Kidney (tissue), 14 donors: Measurements from ENCODE around the gene RILPL1. TPM values are rescaled to one million over a fixed set of nuclear protein-coding genes. Genes with fewer than 3 reads are reported as not detected.
A peak's percentile ranks its signal among the peaks of the same experiment; 100 is the strongest.
"Not testable (repeated sequence)": the region's sequence is repeated elsewhere in the genome, so short reads cannot be mapped to it uniquely, and the experiment has no call there.

ENCODE experiments used
- DNase-seq, 5 donors: peaks; one replicate each; pipeline ENCODE4 v3.0.0-alpha.2; 2013 to 2020
- FAIRE-seq: peaks from 2 replicates; lab custom pipeline; 2012; peaks lifted over from hg19 to GRCh38; lab: Jason Lieb, UNC
- H3K27ac ChIP-seq, 2 donors: one replicate each; pipeline ENCODE4 v1.7.0; 2013; ENCODE audit warnings: low read depth in 2 of 2, low read length in 2 of 2, inconsistent platforms in 1 of 2
- H3K27me3 ChIP-seq: one replicate; pipeline ENCODE4 v1.7.1; 2013; ENCODE audit warnings: low read length, inconsistent platforms; ENCODE audit not compliant: control insufficient read depth, insufficient read depth
- H3K36me3 ChIP-seq, 3 donors: one replicate each; pipeline versions ENCODE4 v1.7.0 to v1.7.1; 2013; ENCODE audit warnings: low read length in 3 of 3, control low read depth in 1 of 3, inconsistent platforms in 1 of 3; ENCODE audit not compliant: insufficient read depth in 3 of 3, control insufficient read depth in 2 of 3
- H3K4me1 ChIP-seq, 3 donors: one replicate each; pipeline versions ENCODE4 v1.7.0 to v1.7.1; 2013; ENCODE audit warnings: low read length in 3 of 3, inconsistent platforms in 1 of 3, low read depth in 1 of 3; ENCODE audit not compliant: control insufficient read depth in 2 of 3, insufficient read depth in 2 of 3
- H3K4me3 ChIP-seq, 3 donors: one replicate each; pipeline versions ENCODE4 v1.7.0 to v1.8.1; 2013; ENCODE audit warnings: low read length in 3 of 3, control low read depth in 1 of 3, inconsistent platforms in 1 of 3
- H3K9ac ChIP-seq, 3 donors: one replicate each; pipeline versions ENCODE4 v1.7.0 to v1.7.1; 2013; ENCODE audit warnings: low read length in 3 of 3, control low read depth in 1 of 3, inconsistent platforms in 1 of 3
- H3K9me3 ChIP-seq, 3 donors: one replicate each; pipeline versions ENCODE4 v1.7.0 to v1.7.1; 2013; ENCODE audit warnings: low read length in 3 of 3, control low read depth in 1 of 3, inconsistent platforms in 1 of 3; ENCODE audit not compliant: control insufficient read depth in 2 of 3, insufficient read depth in 1 of 3
- CTCF ChIP-seq: IDR thresholded peaks from 3 replicates; pipeline ENCODE4 v1.5.1; 2012; ENCODE audit warnings: mild to moderate bottlenecking, moderate library complexity, borderline replicate concordance; ENCODE audit not compliant: insufficient read depth; ENCODE audit errors: extremely low read depth
- intact Hi-C: fragments of 100-400 bp; cut with DNase I; formaldehyde crosslinking; loops from one replicate; pipeline ENCODE4 v1.11.1; 2022
- polyA plus RNA-seq: library from polyadenylated mRNA; stranded (reverse); fragments of 350-450 nt; fragmentation: Illumina TruSeq; extraction: RNeasy Lipid Tissue Mini Kit (QIAGEN cat#74804); gene quantifications from one replicate; pipeline ENCODE4 v1.2.3, GENCODE V29; 2014; ENCODE audit warnings: low read depth, low replicate concordance; ENCODE audit not compliant: insufficient read depth
- total RNA-seq: library from RNA; stranded (reverse); fragmentation: NEBNext Ultra II Directional; extraction: Animal tissue kit (Norgen Biotek cat#: 25700); gene quantifications from one replicate; pipeline ENCODE4 v1.2.1, GENCODE V29; 2021
- donor health status: control.
- donor health status: control.
- donor health status: control.
- donor health status: control.
- donor health status: control.
- donor health status: DM: yes; HTN: yes; CAD: no.
- donor health status: Normal renal cell carcinoma (clear cell type).

RILPL1 gene
- total and polyA plus RNA-seq, 2 donors from 2014 or later: 14.1 to 19.0 TPM

GRCh38 chr12:123498126-123498825 is 35.2 kb downstream of the RILPL1 start:
- FAIRE-seq (no peak), DNase-seq (no peak)
- Histone ChIP-seq H3K9me3 (no peaks in the 10 kb centered on the region), H3K36me3 (peaks cover 0 to 11% (median 2%) of the 10 kb centered on the region in 3 donors), H3K4me1 (no peaks in the 10 kb centered on the region), H3K4me3 (no peak overlapping the region), H3K27me3 (no peaks in the 10 kb centered on the region), H3K27ac (no peak overlapping the region), H3K9ac (no peak overlapping the region)
- TF ChIP-seq CTCF: no peak
- intact Hi-C loops: no loop called here

DNA sequence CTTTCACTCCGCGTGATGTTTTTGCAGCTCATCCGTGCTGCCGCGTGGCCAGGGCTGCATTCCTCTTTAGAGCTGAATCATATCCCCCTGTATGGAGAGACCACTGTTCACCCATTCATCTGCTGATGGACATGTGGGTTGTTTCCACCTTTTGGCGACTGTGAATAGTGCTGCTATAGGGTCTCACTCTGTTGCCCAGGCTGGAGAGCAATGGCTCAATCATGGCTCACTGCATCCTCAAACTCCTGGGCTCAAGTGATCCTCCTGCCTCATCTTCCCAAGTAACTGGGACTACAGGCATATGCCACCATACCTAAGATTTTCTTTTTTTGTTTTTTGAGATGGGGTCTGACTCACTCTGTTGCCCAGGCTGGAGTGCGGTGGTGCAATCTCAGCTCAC is 36.5 kb downstream of the RILPL1 start:
- H3K9me3 ChIP-seq: no peaks in the 10 kb centered on the region
- H3K4me1 ChIP-seq: no peaks in the 10 kb centered on the region
- H3K27ac ChIP-seq: no peak overlapping the region
- intact Hi-C loops: no loop called here
- no peaks in the 10 kb centered on the region for H3K27me3 ChIP-seq
- no peak for DNase-seq
- FAIRE-seq: no peak
- H3K9ac ChIP-seq: no peak overlapping the region
- peaks cover 0 to 11% (median 2%) of the 10 kb centered on the region in 3 donors for H3K36me3 ChIP-seq
- no peak overlapping the region for H3K4me3 ChIP-seq
- no peak for TF ChIP-seq CTCF

DNA sequence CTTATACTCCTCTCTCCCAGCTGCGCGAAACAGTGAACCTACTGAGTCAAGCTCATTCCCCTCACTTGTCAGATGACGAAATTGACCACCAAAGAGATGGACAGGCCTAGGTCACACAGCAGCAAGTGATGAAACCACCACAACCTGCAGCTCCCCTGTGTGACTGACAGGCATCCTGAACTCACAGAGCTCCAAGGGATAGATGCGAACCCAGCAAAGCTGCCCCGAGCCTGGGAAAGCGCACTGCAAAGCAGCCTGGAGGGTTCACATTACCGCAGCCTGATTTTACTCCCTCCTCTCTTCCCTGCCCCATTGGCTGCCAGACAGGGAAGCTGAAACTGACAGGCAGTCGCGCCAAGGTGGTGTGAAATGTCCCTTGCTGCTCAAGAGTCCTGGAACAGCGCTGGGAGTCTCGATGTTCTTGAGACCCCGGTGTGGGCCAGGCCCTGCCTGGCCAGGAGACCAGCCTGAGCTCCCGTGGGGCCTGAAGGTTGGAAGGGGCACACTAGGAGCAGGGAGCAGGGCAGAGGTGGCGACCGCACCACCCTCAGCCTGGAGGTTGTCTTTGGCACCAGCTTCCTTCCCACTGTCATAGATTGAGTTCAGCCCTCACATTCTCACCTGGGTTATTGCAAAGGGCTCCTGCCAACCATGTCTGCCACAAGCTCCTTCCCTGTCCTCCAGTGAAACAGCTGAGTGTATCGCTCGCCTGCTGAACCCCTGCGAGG is 39.2 kb downstream of the RILPL1 start:
- no peak overlapping the region for H3K27ac ChIP-seq
- FAIRE-seq: no peak
- DNase-seq: peak in 3 of 5 donors; percentile 73 to 79 (median 79)
- H3K4me3 ChIP-seq: no peak overlapping the region
- H3K27me3 ChIP-seq: no peaks in the 10 kb centered on the region
- no peak for TF ChIP-seq CTCF
- intact Hi-C loops: no loop called here
- no peaks in the 10 kb centered on the region for H3K4me1 ChIP-seq
- no peak overlapping the region for H3K9ac ChIP-seq
- H3K36me3 ChIP-seq: peaks cover 0 to 11% (median 2%) of the 10 kb centered on the region in 3 donors
- H3K9me3 ChIP-seq: no peaks in the 10 kb centered on the region

GRCh38 chr12:123492339-123493039 is 41.0 kb downstream of the RILPL1 start:
- intact Hi-C loops: not testable (repeated sequence)

More at GRCh38 chr12:123492339-123493039, 41.0 kb downstream of the RILPL1 start:
- H3K36me3 ChIP-seq, DNase-seq, H3K27me3 ChIP-seq, H3K27ac ChIP-seq, FAIRE-seq, H3K4me3 ChIP-seq, H3K4me1 ChIP-seq, H3K9me3 ChIP-seq, H3K9ac ChIP-seq: not testable (repeated sequence)
